ENCODE results near the gene PPP3CB.

DNA sequence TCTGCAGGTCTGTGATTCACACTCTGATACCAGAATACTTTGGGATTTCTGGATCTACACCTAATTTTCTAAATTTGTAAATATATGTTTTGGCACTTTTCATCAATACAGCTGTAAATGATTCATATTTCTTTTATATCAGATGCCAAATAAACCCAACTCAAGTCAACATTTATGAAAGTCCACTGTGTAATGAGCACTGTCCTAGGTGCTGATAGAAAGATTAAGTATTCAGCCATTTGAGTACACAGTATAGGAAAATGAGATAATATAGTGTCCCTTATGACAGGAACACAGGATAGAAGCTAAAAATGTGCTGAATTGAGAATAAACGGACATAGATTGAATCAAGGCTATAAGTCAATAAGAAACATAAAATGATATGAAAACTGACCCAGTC, 88.3 kb downstream of the PPP3CB start:
- TF ChIP-seq, protein P1, sequence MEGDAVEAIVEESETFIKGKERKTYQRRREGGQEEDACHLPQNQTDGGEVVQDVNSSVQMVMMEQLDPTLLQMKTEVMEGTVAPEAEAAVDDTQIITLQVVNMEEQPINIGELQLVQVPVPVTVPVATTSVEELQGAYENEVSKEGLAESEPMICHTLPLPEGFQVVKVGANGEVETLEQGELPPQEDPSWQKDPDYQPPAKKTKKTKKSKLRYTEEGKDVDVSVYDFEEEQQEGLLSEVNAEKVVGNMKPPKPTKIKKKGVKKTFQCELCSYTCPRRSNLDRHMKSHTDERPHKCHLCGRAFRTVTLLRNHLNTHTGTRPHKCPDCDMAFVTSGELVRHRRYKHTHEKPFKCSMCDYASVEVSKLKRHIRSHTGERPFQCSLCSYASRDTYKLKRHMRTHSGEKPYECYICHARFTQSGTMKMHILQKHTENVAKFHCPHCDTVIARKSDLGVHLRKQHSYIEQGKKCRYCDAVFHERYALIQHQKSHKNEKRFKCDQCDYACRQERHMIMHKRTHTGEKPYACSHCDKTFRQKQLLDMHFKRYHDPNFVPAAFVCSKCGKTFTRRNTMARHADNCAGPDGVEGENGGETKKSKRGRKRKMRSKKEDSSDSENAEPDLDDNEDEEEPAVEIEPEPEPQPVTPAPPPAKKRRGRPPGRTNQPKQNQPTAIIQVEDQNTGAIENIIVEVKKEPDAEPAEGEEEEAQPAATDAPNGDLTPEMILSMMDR (conservative IDR thresholded peaks at IDR 0.05; ENCODE audit: low read depth, low read length) = no peak
- TF ChIP-seq EZH2 (IDR thresholded peaks at IDR 0.05; ENCODE audit: low read length, unreplicated experiment) (no peak), EZH2phosphoT487 (IDR thresholded peaks at IDR 0.05; ENCODE audit: borderline replicate concordance, low read length) (no peak)
